ENCODE results near the gene DROSHA. TPM values are rescaled to one million over a fixed set of nuclear protein-coding genes. Genes with fewer than 3 reads are reported as not detected.

DROSHA gene, protein sequence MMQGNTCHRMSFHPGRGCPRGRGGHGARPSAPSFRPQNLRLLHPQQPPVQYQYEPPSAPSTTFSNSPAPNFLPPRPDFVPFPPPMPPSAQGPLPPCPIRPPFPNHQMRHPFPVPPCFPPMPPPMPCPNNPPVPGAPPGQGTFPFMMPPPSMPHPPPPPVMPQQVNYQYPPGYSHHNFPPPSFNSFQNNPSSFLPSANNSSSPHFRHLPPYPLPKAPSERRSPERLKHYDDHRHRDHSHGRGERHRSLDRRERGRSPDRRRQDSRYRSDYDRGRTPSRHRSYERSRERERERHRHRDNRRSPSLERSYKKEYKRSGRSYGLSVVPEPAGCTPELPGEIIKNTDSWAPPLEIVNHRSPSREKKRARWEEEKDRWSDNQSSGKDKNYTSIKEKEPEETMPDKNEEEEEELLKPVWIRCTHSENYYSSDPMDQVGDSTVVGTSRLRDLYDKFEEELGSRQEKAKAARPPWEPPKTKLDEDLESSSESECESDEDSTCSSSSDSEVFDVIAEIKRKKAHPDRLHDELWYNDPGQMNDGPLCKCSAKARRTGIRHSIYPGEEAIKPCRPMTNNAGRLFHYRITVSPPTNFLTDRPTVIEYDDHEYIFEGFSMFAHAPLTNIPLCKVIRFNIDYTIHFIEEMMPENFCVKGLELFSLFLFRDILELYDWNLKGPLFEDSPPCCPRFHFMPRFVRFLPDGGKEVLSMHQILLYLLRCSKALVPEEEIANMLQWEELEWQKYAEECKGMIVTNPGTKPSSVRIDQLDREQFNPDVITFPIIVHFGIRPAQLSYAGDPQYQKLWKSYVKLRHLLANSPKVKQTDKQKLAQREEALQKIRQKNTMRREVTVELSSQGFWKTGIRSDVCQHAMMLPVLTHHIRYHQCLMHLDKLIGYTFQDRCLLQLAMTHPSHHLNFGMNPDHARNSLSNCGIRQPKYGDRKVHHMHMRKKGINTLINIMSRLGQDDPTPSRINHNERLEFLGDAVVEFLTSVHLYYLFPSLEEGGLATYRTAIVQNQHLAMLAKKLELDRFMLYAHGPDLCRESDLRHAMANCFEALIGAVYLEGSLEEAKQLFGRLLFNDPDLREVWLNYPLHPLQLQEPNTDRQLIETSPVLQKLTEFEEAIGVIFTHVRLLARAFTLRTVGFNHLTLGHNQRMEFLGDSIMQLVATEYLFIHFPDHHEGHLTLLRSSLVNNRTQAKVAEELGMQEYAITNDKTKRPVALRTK (N-terminal part only)
- 10 to 100 TPM; 68.8 to 70.4 TPM for total RNA-seq

DNA sequence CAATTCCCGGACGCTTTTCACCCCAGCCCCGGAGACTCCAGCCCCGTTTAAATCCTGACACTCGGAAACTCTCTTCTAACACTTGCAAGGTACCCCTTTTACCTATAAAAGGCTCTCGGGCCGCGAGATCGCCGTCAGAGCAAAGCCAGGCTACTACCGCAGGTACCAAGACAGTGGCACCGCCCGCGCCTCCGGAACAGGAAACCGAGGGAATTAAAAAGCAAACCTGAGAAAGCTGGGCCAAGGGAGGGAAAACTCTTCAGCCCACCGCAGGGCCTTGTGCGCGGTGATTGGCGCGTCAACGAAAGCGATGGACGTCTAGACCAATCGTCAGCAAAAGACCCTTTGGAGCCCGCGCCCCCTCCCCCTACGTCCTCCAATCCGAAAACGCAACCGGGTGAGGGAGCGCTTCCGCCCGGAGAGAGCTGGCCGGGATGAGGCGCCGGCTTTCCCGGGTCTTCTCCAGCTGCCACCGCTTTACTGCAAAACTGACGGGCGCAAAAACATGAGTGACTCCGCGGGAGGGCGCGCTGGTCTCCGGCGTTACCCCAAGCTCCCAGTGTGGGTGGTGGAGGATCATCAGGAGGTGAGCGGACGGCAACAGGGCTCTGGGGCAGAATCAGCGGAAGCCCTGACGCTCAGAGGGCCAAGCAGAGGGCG is at the start of gene DROSHA, which contains the start of gene C5orf22:
Gene DROSHA, minus strand, starts transcription at position 206 of the 660 bp plus-strand sequence. CDS start 3,034 bp downstream, outside the sequence.
Gene C5orf22, plus strand, starts transcription at position 414 of the 660 bp plus-strand sequence. Its CDS starts 92 bp downstream, at position 506.

Other genes starting within 250 kb of the DROSHA start
- gene C5orf22, start 208 bp upstream of the DROSHA start, total RNA-seq, result 10 to 100 TPM; 23.3 to 23.4 TPM
- gene PDZD2, start 107.0 kb upstream of the DROSHA start, total RNA-seq, result not detected

Measured in activated naive CD4-positive, alpha-beta T cell treated with anti-CD3 and anti-CD28 coated beads, Interleukin-2, amount 10 ng/mL, durations not matched to agents 5 hours and 36 hours (primary cell).